ENCODE measurements around the gene TBCB.
"Not testable (repeated sequence)": the region's sequence is repeated elsewhere in the genome, so short reads cannot be mapped to it uniquely, and the experiment has no call there.

Gene TBCB, protein sequence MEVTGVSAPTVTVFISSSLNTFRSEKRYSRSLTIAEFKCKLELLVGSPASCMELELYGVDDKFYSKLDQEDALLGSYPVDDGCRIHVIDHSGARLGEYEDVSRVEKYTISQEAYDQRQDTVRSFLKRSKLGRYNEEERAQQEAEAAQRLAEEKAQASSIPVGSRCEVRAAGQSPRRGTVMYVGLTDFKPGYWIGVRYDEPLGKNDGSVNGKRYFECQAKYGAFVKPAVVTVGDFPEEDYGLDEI

DNA sequence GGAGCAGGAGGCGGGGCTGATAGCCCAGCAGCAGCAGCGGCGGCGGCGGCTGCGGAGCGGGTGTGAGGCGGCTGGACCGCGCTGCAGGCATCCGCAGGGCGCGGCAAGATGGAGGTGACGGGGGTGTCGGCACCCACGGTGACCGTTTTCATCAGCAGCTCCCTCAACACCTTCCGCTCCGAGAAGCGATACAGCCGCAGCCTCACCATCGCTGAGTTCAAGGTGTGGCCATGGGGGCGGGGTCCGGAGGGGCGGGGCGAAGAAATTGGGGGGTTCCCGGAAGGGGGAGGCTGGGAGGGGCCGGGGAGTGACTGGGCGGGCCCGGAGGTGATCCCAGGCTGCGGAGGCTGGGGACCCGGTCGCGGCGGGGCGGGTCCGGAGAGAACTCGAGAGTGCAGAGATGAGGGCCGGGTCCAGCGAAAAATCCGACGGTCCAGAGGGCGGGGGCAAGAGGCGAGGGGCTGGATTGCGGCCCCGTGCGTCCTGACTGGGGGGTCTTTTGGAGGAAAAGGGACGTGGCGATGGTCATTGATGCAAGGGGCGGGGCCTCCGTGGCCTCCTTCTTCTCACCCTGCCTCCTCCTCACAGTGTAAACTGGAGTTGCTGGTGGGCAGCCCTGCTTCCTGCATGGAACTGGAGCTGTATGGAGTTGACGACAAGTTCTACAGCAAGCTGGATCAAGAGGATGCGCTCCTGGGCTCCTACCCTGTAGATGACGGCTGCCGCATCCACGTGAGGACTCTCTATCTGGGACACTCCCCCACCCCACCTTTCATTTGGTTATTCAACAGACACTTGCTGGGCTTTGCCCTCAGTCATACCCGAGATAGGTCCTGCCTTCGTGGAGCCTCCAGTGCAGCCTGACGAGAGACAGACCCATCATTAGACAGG lies at the start of gene TBCB:
TSS of gene TBCB (plus strand) at position 16 of the 891 bp plus-strand sequence. CDS start at position 109, 93 bp downstream.
- DNase-seq, result no peak

DNA sequence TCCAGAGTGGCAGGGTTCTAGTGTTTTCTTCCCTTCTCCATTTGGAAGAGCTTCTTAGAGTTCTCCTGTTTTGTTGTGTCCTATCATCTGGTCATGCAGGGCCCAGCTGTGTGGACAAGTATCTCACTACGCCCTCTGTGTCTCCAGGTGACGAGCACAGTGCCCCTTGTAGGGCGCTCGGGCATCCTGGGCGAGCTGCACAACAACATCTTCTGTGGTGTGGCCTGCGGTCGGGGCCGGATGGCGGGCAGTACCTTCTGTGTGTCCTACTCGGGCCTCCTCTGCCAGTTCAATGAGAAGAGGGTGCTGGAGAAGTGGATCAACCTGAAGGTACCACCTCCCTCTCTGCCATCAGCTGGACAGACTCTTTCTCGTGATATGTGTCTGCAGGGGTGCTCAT lies 47.6 kb upstream of the TBCB start:
- DNase-seq, result no peak

DNA sequence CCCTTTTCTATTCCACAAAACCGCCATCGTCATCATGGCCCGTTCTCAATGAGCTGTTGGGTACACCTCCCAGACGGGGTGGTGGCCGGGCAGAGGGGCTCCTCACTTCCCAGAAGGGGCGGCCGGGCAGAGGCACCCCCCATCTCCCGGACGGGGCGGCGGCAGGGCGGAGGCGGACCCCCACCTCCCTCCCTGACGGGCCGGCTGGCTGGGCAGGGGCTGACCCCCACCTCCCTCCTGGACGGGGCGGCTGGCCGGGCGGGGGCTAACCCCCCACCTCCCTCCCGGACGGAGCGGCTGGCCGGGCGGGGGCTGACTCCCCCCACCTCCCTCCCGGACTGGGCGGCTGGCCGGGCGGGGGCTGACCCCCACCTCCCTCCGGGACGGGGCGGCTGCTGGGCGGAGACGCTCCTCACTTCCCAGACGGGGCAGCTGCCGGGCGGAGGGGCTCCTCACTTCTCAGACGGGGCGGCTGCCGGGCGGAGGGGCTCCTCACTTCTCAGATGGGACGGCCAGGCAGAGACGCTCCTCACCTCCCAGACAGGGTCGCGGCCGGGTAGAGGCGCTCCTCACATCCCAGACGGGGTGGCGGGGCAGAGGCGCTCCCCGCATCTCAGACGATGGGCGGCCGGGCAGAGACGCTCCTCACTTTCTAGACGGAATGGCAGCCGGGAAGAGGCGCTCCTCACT lies 46.3 kb upstream of the TBCB start:
- DNase-seq, result not testable (repeated sequence)

DNA sequence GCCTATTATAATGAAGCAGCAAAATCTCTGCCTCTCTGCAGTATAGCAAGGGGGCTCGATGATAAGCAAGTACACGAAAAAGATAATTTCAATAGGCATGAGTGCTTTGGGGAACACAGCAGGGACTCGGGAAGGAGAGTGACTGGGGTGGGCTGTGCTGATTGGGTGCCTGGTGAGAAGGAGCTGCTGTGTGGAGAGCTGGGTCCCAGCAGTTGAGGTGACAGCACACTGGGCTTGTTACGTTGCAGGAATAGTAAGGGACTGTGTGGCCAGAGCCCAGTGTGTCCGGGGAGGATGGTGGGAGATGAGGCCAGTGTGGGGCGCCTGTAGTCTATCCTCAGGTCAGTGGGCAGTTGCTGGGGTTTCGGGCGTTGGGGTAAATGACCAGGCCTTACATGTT lies 43.2 kb upstream of the TBCB start:
- DNase-seq, result no peak

DNA sequence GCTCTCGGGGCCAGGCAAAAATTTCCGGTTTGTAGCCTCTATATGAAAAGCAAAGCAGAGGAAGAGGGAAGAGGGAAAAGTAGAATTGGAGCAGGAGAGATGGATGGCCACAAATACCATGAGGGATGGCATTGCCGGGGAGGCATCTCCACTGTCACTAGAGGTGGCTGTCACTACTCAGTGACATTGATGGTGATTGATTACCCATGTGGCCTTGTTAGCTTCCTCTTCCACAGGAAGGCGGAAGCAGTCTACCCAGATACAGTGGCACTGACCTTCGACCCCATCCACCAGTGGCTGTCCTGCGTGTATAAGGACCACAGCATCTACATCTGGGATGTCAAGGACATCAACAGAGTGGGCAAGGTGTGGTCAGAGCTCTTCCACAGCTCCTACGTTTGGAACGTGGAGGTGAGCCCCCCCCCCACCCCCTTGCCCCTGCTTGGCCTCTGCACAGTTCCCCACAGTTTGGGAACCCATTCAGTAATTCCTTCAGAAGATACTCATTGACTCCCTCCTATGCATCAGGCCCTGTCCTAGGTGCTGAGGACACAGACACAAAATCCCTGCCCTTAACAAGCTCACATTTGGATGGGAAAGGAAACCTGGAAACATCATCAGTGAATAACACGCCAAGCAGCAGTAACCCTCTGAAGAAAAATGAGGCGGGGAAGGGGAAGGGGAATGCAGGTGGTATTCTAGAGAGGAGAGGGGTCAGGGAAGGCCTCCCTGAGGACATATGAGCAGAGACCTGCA lies 42.0 kb upstream of the TBCB start:
- DNase-seq, result no peak

DNA sequence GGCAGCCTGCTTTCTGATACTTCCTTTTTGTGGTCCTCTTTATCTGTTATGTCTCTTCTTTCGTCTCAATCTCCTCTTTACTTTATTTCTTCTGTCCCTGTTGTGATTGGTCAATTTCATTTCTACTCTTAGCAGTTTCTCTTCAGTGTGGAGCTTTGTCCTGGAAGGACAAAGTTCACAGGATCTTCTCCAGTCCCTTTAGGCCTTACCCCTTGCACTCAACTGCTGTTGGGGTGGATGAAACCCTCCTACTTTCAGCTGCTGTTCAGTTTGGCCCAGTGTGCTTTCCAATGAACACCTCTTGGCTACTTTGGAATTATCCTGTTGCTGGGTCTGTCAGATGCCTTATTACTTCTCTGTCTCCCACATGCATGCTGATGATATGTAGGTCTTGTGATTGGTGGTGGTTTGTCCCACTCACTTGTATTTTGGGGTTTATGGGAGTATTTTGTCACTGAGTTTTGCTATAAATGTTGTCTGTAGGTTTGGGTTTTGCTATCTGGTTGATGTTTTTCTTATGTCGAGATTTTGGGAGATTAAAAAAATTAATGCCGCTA lies 35.8 kb upstream of the TBCB start:
- no peak for DNase-seq

DNA sequence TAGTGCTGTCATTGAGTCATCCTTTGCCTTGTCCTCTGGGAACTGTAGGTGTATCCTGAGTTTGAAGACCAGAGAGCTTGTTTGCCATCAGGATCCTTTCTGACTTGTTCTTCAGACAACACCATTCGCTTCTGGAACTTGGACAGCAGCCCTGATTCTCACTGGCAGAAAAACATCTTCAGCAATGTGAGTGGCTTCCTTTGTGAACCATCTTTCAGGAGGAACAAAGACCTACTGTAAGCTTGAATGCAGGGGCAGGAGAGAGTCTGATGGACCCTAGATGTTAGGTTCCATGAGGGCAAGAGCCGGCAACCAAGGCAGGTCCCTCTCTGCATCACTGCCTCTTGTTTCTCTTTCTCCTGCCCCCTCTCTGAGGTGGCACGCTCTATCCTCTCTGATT lies 33.9 kb upstream of the TBCB start:
- DNase-seq, result no peak

DNA sequence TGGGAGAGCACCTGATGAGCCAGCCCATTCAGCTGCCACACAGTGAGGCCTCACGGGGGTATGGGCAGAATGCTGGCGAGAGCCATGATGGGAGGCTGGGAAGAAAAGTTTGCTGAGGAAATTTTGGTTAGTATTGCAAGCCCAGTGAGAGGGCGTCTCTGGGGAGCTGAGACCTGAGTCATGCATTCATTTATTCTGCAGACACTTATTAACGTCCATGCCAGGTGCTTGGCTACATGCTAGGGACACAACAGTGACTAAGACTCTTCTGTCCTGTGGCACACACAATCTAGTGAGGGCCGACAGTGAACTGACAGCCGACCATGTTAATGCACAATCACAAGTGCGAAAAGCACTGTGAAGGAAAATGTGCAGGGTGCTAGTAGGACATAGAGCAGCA lies 33.4 kb upstream of the TBCB start:
- no peak for DNase-seq

DNA sequence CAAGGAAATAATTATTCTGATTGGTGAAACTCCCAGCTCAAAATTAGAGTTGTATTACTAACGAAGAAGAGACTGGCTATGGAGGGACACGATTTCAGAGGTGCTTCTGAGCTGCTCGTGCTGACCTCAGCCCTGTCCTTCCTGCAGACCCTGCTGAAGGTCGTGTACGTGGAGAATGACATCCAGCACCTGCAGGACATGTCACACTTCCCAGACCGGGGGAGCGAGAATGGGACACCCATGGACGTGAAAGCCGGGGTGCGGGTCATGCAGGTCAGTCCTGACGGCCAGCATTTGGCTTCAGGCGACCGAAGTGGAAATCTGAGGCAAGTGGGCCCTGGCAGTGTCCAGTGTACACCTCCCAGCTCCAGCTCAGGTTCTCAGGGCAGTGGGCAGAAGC lies 32.4 kb upstream of the TBCB start:
- no peak for DNase-seq

DNA sequence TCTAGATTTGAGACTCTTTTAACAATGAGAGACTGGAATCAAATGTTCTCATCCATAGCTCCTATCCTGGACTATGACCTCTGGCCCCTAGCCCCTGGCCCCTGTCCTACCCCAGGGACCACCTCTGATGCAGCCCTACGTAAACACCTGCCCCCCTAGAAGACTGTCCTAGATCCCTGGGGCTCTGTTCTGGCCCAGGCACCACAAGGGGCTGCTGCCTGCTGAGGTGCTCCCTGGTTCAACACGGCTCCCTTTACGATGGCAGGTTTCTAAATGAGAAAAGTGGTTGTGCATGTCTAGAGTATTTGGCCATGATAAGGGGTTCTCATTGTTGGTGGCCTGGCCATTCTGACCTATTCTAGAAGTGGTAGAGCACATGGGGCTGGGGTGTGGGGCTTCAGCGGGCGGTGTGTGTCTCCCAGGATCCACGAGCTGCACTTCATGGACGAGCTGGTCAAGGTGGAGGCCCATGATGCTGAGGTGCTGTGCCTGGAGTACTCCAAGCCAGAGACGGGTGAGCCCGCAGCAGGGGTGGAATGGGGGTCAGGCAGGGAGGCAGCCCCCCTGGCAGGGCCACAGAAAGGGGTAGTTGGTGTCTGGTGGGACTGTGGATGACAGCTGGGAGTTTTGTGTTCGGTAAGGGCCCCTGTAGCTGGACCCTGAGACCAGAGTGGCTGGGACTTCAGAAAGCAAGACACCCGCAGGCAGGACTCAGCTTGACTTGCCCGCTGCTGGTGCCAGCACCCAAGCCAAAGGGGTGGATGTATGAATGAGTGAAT lies 30.8 kb upstream of the TBCB start:
- no peak for DNase-seq

DNA sequence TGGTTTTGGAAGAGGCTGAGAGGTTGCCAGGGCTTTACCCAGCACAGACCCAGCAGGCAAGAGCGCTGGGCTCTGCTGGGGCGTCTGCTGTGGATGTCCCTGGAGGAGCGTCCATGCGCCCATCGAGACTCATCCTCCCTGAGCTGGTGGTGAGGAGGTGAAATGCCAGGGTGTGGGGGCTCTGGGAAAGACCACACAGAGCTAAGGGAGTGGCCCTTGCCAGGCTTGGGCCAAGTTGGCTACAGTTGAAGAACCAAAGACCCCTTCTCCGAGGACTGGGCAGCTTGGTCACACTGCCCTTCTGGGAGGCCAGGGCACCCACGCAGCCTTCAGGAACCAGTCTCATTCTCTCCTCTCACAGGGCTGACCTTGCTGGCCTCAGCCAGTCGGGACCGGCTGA lies 28.9 kb upstream of the TBCB start:
- no peak for DNase-seq

DNA sequence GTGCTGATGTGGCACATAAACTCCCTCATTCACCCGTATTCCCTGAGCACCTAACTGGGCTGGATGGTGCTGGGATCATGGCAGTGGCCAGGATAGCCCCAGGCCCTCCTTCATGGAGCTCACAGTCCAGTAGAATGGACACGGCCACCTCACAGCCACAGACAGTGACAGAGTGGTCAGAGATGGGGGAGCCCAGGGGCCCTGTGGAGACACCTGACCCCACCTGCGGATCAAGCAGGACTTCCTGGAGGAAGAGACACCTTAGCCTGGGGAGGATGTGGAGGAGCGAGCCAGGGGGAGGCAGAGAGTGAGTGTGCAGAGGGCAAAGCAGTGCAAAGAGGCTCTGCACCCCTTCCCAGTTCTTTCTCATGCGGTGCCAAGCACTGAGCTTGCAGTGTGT lies 25.4 kb upstream of the TBCB start:
- no peak for DNase-seq

DNA sequence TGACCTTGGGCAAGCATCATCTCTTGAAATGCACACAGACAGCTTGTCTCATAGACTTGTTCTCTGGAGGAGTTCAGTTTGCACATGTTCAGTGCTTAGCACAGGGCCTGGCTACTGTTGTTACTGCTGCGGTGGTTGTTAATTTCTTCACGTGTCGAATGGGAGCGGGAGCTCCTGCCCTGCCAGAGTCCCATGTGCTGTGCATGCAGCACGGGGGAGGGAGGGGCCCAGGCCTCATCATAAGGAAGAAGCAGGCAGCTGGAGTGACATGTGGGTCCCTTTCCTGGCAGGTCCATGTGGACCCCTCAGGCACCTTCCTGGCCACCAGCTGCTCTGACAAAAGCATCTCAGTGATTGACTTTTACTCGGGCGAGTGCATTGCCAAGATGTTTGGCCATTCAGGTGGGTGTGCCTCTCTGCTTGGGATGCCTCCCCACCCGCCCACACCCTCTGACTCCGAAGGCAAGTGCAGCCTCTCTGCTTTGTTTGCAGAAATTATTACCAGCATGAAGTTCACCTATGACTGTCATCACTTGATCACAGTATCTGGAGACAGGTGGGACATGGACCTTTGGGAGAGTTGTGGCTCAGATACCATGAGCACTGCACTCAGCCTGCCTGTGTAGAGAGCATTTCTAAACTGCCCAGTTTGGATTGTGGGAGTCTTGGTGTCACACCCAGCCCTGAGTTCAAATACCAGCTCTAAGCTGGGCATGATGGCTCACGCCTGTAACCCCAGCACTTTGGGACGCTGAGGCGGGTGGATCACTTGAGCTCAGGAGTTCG lies 24.2 kb upstream of the TBCB start:
- no peak for DNase-seq

DNA sequence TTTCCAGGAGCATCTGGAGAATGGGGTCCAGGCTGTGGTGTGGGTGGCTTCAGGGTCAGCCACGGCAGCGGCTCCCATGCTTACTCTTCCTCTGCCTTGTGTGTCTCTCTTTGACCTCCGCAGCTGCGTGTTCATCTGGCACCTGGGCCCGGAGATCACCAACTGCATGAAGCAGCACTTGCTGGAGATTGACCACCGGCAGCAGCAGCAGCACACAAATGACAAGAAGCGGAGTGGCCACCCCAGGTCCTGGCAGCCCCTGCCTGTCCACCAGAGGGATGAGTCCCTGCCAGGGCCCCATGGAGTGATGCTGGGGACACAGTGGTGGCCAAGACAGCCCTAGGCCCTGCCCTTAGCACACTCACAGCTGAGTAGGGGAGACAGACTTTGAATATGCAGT lies 22.7 kb upstream of the TBCB start:
- no peak for DNase-seq

DNA sequence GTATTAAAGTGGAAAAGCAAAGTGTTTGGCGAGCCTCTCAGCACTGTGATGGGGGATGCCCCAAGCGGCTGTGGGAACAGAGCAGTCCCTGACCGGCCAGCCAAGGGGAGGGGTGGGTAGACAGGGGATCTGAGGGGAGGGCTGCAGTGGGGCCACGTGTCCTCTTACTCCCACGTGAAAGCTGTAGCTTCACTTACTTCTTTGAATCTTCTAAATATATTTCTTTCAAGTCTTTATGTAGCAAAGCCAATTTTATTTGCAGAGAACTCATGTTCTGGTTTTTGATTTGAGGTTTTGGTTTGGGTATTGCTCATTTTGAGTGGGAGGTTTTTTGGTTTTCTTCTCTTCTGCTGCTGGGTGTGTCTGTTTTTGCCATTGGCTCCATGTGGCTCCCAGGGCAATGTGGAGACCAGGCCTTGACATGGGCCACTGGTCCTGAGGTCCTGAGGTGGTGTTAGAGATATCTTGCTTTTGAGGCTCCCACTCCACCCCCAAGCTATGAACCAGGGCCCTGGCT lies 22.1 kb upstream of the TBCB start:
- no peak for DNase-seq

DNA sequence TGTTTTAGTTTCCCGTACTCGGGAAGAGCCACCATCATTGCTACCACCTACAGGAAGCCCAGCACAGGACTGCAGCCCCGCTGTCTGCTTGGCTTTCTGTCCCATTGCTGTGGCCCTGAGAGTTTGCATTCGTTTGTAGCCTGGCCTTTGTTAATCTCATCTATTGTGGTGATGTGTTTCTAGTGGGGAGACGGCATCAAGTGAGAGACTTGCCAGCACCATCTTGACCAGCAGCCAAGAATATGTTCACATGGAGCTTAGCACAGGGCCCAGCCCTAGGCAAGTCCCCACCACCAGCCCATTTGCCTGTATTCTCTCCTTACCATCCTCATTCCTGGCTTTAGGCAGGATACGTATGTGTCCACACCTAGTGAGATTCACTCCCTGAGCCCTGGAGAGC lies 21.6 kb upstream of the TBCB start:
- no peak for DNase-seq

DNA sequence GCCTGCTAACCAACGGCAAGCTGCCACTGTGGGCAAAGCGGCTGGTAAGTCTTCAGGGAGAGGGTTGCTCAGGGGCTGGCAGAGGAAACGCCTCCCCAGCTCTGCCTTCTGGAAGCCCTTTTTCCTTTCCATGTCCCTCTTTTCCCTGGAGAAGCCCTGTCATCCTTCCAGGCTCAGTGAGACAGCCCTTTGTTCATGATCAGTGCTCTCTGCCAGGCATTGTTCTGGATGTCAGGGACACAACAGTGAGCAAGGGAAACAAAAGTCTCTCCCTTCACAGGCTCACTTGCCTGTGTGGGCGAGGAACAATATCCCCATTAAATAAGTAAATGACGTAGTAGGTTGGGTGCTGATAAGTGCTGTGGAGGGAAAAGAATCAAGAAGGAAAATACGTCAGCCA lies 18.2 kb upstream of the TBCB start:
- DNase-seq, result no peak

DNA sequence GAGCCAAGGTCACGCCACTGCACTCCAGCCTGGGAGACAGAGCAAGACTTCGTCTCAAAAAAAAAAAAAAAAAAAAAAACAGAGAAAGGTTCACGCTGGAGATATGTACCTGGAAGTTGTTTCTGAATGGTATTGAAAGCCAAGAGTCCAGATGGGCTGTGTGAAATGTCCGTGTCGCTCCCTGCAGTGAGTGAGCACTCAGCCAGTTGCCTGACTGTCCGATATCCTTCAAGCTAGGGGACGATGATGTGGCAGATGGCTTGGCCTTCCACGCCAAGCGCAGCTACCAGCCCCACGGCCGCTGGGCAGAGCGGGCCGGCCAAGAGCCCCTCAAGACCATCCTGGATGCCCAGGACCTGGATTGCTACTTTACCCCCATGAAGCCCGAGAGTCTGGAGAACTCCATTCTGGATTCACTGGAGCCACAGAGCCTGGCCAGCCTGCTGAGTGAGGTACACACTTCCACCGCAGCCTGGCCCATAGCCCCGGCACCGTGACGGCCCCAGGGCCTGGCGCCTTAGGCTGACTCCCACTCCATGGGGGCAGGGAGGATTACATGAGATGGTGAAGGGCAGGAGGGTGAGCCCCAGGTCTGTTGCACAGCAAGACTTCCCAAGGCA lies 16.0 kb upstream of the TBCB start:
- DNase-seq, result no peak

DNA sequence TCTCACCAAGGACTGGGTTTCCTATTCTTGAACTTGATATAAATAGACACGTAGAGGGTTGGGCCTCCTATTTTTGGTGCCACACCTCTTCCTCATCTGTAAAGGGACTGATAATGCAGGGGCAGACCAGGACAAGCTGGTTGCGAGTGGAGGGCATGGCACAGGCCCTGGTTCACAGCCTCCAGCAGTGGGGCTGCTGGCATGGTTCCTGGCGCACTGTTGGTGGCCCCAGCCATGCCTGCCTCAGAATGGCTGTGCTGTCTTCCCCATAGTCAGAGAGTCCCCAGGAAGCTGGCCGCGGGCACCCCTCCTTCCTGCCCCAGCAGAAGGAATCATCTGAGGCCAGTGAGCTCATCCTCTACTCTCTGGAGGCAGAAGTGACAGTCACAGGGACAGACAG lies 14.8 kb upstream of the TBCB start:
- no peak for DNase-seq

DNA sequence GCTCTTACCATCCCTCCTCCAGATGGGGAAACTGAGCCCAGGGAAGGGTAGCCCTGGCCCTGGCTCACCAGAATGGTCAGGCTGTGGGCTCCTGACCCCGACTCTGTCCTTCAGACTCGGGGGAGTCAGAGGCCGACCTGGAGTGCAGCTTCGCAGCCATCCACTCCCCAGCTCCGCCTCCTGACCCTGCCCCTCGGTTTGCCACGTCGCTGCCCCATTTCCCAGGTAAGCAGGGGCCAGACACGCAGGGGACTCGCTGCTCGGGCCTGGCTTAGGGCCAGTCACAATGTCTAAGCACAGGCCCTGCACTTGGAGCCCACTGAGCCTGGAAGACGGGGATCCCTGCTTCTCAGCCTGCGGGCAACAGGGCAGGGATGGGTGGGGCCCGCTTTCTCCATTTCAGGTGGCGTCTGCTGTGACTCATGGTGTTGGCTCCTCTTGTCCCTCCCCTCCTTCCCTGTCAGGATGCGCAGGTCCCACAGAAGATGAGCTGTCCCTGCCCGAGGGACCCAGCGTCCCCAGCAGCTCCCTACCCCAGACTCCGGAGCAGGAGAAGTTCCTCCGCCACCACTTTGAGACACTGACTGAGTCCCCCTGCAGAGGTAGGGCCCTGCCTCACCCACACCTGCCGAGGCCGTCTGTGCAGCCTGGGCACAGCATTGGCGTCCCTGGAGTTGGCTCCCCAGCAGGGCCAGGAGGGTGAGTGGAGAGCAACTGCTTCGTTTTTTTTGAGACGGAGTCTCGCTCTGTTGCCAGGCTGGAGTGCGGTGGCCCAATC lies 13.5 kb upstream of the TBCB start:
- DNase-seq, result no peak

Measured in cortex of kidney (tissue), 1 donor.